Caki2 (cell line): ENCODE results near the gene CARD8. TPM values are rescaled to one million over a fixed set of nuclear protein-coding genes. Genes with fewer than 3 reads are reported as not detected.
"Not testable (repeated sequence)": the region's sequence is repeated elsewhere in the genome, so short reads cannot be mapped to it uniquely, and the experiment has no call there.

Source experiments
- DNase-seq: peaks from one replicate; pipeline ENCODE4 v3.0.0-alpha.2; 2015; ENCODE audit warnings: low read depth
- in situ Hi-C: cut with HindIII; loops from 2 replicates; pipeline ENCODE4 v1.10.0; 2016; ENCODE audit warnings: low sequenced_read_pairs, low pct_unique_long_range_greater_than_20kb, mixed read lengths
- total RNA-seq: library from RNA; depleted of rRNA; stranded (reverse); fragments of >200 nt; shearing (Covaris generic); gene quantifications from 2 replicates; pipeline ENCODE4 v1.2.3, GENCODE V29; 2014; ENCODE audit warnings: low replicate concordance; rRNA removed

The CARD8 gene
- 11.5 and 13.5 TPM in 2 replicates for total RNA-seq

GRCh38 chr19:48255376-48256303 lies at the start of gene CARD8:
CARD8 (minus strand) TSS chr19:48255912; CDS start chr19:48241020, 14,892 bp downstream.
- peak; percentile 90 for DNase-seq
- in situ Hi-C loops: no loop called here

DNA sequence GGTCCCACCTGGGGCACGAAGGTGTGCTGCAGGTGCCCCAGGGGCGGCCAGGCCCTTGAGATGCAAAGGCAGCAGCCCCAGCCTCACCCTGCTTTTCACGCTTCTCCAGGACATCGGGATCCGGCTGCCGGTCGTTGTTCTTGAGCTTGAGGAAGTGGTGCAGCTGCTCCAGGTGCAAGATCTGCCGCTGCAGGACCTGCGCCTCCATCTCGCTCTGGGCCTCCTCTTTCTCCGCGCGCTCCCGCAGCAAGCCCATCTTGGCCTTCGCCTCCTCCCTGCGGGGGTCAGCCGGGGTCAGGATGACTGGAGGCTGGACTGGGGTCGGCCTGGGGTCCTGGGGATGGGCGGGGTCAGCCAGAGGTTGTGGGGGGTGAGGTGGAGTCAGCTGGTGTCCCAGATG lies 48.2 kb upstream of the CARD8 start:
- in situ Hi-C loops: no loop called here
- DNase-seq: no peak

- DNase-seq: no peak
- in situ Hi-C loops: no loop called here
Observed at GRCh38 chr19:48303367-48303766, 47.7 kb upstream of the CARD8 start.

DNA sequence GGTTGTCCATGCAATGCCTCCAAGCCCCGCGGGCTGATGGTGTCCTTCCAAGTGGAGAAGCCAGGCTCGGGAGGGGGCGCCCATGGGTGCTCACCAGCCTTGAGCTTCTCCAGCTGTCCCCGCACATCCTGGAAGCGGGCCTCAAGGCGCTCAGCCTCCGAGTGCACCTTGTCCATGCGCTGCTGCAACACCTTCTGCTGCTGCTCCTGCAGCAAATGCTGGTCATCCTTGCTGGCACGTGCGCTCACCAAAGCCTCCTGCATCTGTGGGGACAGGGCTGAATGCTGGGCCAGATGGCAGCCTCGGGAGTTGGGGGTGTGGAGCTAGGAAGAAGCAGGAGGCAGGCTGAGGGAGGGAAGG lies 46.9 kb upstream of the CARD8 start:
- DNase-seq: no peak
- in situ Hi-C loops: no loop called here

DNA sequence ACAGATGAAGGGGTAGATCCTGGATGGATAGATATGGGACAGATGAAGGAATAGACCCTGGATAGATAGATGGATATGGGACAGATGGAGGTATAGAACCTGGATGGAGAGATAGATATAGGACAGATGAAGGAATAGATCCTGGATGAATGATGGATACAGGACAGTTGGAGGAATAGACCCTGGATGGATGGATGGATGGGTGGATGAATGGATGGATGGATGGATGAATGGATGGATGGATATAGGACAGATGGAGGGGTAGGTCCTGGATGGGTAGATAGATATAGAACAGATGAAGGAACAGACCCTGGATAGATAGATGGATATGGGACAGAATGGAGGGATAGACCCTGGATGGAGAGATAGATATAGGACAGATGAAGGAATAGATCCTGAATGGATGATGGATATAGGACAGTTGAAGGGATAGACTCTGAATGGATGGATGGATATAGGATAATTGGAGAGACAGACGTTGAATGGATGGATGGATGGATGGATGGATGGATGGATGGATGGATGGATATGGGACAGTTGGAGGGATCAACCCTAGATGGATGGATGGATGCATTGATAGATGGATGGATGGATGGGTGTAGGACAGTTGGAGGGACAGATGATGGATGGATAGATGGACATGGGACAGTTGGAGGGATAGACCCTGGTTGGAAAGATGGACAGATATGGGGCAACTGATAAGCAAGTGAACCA lies 46.3 kb upstream of the CARD8 start:
- in situ Hi-C loops: no loop called here
- no peak for DNase-seq

GRCh38 chr19:48297975-48298374 lies 42.3 kb upstream of the CARD8 start:
- in situ Hi-C loops: no loop called here
- no peak for DNase-seq

DNA sequence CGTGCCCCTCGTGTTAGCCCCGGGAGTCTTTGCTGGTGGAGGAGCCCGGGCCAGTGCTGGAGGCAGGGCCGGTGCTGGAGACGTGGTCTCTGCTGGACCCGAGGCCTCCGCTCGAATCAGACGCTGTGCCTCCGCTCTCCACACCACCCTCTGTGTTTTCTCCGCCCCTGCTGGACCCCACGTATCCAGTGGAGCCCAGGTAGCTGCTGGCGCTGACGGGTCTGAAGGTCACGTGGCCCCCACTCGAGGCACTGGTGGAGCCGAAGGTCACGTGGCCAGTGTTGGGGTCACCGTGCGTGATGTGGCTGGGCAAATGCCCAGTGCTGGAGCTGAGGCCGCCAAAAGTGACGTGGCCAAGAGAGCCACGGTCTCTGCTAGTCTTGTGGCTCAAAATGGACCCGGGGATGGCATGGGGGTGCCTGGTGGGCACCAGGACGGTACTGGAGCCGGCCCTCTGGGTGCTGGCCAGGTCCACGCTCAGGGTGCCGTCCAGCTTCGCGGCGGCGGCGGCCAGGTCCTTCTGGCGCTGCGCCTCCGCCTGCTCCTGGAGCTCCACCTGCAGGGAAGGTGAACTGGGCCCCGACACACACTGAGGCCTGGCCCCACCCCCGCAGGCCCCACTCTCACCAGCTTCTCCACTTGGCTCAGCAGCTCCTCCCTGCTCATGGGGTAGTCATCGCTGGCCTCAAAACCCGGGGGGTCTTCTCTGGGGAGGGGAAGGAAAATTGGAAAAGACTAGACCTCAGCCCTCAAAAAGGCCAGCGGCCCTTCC lies 41.4 kb upstream of the CARD8 start:
- in situ Hi-C loops: no loop called here
- DNase-seq: no peak

- in situ Hi-C loops: no loop called here
- no peak for DNase-seq
Observed at GRCh38 chr19:48295458-48295857, 39.7 kb upstream of the CARD8 start.

DNA sequence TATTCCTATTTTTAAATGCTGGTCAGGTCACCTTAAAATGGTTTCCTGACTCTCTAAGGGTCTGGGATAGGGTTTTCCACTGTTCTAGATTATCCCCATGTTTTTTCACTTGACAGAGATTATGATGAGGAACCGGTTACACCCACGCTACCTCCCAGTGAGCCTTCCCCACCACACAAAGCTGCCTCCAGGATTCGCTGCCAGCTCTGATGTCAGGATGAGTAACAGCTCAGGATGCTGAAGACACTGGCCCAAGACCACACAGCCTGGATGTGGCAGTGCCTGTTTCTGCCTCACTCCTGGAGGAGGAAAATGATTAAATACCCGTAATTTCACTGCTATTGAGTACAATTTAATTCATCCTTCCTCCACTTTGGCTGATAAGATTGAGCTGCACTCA lies 37.1 kb upstream of the CARD8 start:
- no peak for DNase-seq
- in situ Hi-C loops: no loop called here

DNA sequence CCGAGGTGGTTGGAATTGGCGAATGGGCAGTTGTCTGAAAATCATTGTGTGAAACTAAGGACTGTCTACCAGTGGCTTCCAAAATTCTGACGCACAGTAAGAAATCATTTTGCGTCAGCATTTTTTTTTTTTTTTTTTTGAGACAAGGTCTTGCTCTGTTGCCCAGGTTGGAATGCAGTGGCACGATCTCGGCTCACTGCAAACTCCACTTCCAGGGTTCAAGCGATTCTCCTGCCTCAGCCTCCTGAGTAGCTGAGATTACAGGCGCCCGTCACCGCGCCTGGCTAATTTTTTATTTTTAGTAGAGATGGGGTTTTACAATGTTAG lies 35.7 kb upstream of the CARD8 start:
- DNase-seq, in situ Hi-C loops: not testable (repeated sequence)

- in situ Hi-C loops: no loop called here
- DNase-seq: peak; percentile 65
Observed at GRCh38 chr19:48290771-48291488, 35.2 kb upstream of the CARD8 start.

DNA sequence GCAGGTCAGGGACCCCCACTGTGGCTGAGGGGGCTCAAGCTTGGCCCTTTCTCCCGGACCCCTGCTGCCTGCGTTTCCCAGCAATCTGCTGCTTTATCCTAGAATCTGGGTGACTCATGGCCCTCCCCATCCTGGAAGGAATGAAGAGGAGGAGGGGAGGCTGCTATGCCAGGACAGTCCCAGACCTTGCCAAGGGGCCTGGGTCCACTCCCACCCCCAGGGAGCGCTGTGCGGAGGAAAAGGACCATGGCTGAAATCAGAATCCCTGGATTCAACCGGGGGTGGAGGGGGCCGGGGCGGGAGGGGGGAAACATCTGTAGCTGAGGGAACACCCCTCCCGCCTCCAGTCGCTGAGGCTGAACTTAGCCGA lies 34.7 kb upstream of the CARD8 start:
- no peak for DNase-seq
- in situ Hi-C loops: no loop called here

GRCh38 chr19:48287748-48288147 lies 32.0 kb upstream of the CARD8 start:
- DNase-seq: no peak
- in situ Hi-C loops: no loop called here

DNA sequence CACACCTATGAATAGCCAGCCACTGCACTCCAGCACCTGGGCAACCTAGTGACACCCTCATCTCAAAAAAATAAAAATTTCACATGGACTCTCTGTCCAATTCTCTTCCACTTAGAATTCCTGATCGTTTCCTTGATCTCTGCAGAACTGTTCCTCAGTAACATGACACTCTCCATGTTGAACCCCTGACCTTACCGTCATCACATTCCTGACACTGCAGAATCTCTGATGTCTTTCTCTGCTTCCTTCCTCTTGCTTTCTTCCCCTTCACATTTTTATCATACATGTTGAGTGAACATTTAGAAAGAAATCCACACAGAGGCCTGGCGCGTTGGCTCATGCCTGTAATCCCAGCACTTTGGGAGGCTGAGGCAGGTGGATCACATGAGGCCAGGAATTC lies 29.2 kb upstream of the CARD8 start:
- in situ Hi-C loops: no loop called here
- DNase-seq: no peak

DNA sequence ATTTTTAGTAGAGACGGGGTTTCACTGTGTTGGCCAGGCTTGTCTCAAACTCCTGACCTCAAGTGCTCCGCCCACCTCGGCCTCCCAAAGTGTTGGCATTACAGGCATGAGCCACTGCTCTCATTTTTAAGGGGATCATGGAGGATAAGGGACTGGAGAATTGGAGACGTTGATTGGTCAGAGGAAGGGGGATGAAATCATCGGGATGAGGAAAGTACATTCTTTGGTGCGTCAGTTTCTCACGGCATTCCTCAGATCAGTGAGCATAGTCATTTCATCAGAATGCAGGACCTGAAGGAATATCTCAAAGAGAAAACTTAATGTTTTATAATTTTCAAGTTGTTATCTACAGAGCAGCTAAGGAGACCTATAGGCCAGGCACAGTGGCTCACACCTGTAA lies 28.2 kb upstream of the CARD8 start:
- in situ Hi-C loops: no loop called here
- DNase-seq: no peak

- no peak for DNase-seq
- in situ Hi-C loops: no loop called here
Observed at GRCh38 chr19:48279747-48280146, 24.0 kb upstream of the CARD8 start.

DNA sequence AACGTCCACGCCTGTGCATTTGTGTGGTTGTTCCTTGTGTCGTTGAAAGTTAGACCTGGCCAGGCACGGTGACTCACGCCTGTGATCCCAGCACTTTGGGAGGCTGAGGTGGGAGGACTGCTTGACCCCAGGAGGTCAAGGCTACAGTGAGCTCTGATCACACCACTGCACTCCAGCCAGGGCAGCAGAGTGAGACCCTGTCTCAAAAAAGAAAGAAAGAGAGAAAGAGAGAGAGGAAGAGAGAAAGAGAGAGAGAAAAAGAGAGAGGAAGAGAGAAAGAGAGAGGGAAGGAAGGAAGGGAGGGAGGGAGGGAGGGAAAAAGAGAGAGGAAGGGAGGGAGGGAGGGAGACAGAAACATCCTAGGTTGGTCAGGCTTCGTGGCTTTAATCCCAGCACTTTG lies 19.2 kb upstream of the CARD8 start:
- no peak for DNase-seq
- in situ Hi-C loops: no loop called here

DNA sequence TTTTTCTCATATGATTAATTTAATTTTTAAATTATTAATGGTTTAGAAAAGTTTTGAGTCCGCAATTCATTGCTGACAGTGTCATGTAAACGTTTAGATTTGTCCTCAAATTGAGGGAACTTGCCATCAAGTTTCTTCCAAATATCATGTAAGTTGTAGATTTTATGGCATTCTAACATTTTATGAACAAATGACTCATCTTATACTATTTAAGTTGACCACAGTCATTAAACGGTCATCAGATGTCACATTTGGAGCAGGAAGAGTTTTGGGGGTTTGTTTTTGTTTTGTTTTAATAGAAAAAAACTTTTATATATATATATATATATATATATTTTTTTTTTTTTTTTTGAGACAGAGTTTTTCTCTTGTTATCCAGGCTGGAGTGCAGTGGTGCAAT lies 18.5 kb upstream of the CARD8 start:
- no peak for DNase-seq

More for the DNA sequence above, 18.5 kb upstream of the CARD8 start:
- in situ Hi-C loops: no loop called here
